AG09319 (cell line): ENCODE results near the gene FAM193A.

Experiments
- DNase-seq: peaks from one replicate; pipeline ENCODE4 v3.0.0-alpha.2; 2010; ENCODE audit warnings: low read depth; ENCODE audit errors: extremely low read depth
- CTCF ChIP-seq: IDR thresholded peaks from 2 replicates; pipeline ENCODE4 v1.5.1; 2011; ENCODE audit warnings: low read depth, mild to moderate bottlenecking, inconsistent platforms, low read length, moderate library complexity

Gene FAM193A

GRCh38 chr4:2698504-2698903 is 162.1 kb downstream of the FAM193A start:
- TF ChIP-seq CTCF: no peak
- no peak for DNase-seq

GRCh38 chr4:2698951-2699505 is 162.6 kb downstream of the FAM193A start:
- no peak for TF ChIP-seq CTCF
- no peak for DNase-seq

- DNase-seq: no peak
- no peak for TF ChIP-seq CTCF
Observed at GRCh38 chr4:2699534-2699933, 163.1 kb downstream of the FAM193A start.

GRCh38 chr4:2700031-2700430 is 163.6 kb downstream of the FAM193A start:
- no peak for TF ChIP-seq CTCF

GRCh38 chr4:2702361-2702760 is 165.9 kb downstream of the FAM193A start:
- no peak for DNase-seq
- no peak for TF ChIP-seq CTCF

More at GRCh38 chr4:2700031-2700430, 163.6 kb downstream of the FAM193A start:
- DNase-seq: no peak

- no peak for DNase-seq
- TF ChIP-seq CTCF: no peak
Observed at GRCh38 chr4:2702770-2703169, 166.3 kb downstream of the FAM193A start.

GRCh38 chr4:2712261-2712842 is 175.9 kb downstream of the FAM193A start:
- TF ChIP-seq CTCF: no peak; the same call in 1 of the 2 replicates
- DNase-seq: no peak
